Adrenal gland (tissue), 5 donors: ENCODE results near the gene CERCAM.

Experiments
- CTCF ChIP-seq, 6 experiments: fragments of 450-650 bp in 4 of 6; fragments of 200-600 bp in 2 of 6; sonication (generic) in 1 of 6; IDR thresholded peaks; 1 replicate in 5 of 6; 2 replicates in 1 of 6; pipeline versions ENCODE4 v1.5.1 to v1.8.0; 2016 to 2021; ENCODE audit warnings: antibody characterized with exemption in 6 of 6, mild to moderate bottlenecking in 2 of 6, moderate library complexity in 1 of 6
- POLR2A ChIP-seq, 2 donors: fragments of 450-650 bp; IDR thresholded peaks; one replicate each; pipeline ENCODE4 v1.6.1; 2017; ENCODE audit warnings: antibody characterized with exemption in 2 of 2, mild to moderate bottlenecking in 2 of 2, moderate library complexity in 1 of 2
- donor health status: DM: no; HTN: no; CAD: no.

- TF ChIP-seq POLR2A (IDR thresholded peaks at IDR 0.05) (no peak), CTCF (IDR thresholded peaks at IDR 0.05) (no peak)
Observed at GRCh38 chr9:128485414-128485855, 64.8 kb downstream of the CERCAM start.
